Posterior cingulate gyrus (tissue), 11 donors: ENCODE data around the gene CACNG5.
A peak's percentile ranks its signal among the peaks of the same experiment; 100 is the strongest.

ENCODE experiments used
- DNase-seq, 10 donors: peaks; one replicate each; pipeline versions ENCODE4 v3.0.0 to v3.0.0-alpha.2; 2020 to 2021; ENCODE audit warnings: mixed read lengths in 3 of 10
- intact Hi-C: fragments of 100-400 bp; cut with DNase I; formaldehyde crosslinking; loops from one replicate; pipeline ENCODE4 v1.15.1; 2023

Gene CACNG5, protein sequence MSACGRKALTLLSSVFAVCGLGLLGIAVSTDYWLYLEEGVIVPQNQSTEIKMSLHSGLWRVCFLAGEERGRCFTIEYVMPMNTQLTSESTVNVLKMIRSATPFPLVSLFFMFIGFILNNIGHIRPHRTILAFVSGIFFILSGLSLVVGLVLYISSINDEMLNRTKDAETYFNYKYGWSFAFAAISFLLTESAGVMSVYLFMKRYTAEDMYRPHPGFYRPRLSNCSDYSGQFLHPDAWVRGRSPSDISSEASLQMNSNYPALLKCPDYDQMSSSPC

DNA sequence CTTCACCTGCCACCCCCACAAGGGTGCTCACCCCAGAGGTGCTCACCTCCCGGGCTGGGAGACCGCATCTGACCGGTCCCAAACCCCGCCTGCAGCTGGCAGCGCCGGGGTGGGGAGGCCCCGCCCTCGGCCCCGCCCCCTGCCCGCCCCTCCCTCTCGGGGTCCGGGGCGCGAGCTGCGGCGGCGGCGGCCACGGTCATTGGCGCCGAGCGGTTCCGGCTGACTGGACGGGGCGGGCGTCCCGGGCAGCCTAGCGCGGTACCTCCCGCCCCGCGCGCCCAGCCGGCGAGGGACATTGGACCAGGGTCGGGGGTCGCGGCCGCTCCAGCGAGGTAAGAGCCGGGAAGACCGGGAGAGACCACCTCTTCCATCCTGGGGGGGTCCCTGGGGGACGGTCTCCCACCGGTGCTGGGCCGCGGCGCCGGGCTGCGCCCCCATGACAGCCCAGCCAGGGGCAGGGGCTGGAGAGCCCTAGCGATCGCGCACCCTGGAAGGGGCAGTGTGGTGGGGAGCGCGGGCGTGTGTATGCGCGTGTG, at the start of gene CACNG5:
Gene CACNG5, plus strand, starts transcription at position 199 of the 536 bp plus-strand sequence. CDS start 42,216 bp downstream, outside the sequence.
- intact Hi-C loops: no loop called here
- no peak for DNase-seq

DNA sequence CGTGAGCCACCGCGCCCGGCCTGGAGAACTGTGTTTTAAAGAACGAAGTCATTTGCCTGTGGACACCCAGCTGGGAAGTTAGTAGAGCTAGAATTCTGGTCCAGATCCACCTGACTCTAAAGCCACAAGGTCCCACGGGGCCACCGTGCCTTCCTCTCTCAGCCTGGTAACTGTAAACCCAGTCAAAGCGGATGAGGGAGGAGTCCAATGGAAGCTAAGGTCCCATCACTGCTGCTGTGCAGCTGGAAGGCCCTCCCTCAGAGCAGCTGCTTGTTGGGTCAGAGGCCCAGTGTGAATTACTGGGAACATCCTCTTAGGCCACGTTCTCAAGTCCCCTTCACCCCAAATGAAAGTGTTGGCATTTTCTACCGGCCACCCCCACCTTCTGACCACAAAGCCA, 48.8 kb upstream of the CACNG5 start:
- no peak for DNase-seq
- intact Hi-C loops: no loop called here

DNA sequence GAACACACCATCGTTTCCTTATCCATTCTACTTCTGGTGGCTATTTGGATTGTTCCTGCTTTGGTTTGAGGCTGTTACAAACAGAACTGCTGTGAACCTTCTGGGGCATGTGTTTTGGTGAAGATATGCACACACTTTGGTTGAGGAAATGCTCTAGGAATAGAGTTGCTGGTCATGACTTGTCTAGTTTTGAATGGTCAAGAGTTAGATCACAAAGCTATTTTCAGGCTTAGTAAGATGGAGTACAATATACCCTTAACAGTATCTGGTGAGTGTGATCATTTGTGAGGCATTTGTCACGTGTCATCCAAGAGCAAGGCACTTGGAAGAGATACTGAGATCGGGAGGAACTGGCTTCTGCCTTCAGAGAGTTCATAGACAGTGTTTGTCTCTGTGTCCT, 47.0 kb upstream of the CACNG5 start:
- intact Hi-C loops: no loop called here
- no peak for DNase-seq

DNA sequence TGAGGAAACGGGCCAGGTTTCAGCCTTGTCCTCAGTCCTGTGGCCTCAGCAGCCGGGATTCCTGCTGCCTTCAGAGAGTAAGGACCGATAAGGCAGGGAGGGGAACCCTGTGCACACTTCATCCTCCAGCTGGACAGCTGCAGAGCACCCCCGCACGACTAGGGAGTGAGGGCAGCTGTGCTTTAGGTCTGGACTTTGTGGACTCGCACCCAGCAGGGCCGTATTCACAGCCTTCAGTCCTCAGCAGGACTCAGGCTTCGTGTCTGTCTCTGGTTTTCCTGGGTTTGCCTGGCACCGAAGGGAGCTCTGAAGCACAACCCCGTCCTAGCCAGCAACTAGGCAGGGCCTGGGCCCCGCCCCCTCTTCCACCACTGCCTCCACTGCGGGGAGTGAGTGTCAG, 45.8 kb upstream of the CACNG5 start:
- peak in 1 of 10 donors; percentile 87 for DNase-seq
- intact Hi-C loops: no loop called here

DNA sequence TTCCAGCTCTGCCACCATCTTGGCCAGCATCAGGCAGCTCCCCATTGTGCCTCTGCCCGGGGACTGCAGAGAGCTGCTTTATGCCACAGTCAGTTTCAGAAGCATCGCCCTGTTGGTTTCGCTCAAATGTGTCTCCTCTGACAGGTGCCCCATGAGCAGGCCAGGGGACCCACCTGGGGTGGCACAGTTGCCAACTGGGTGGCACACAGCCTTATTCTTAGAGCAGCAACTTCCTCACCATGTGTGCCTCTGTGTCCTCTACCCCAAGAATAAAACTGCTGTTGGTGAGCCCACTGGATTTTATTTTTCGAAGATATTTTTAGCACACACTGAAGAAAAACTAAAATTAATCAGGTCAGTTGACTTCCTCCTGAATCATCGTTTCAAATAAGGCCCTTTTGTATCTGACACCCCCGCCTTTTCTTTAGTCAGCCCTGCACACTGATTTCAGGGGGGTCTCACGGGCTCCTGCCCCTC, 44.9 kb upstream of the CACNG5 start:
- intact Hi-C loops: no loop called here
- peak in 1 of 10 donors; percentile 81 for DNase-seq

DNA sequence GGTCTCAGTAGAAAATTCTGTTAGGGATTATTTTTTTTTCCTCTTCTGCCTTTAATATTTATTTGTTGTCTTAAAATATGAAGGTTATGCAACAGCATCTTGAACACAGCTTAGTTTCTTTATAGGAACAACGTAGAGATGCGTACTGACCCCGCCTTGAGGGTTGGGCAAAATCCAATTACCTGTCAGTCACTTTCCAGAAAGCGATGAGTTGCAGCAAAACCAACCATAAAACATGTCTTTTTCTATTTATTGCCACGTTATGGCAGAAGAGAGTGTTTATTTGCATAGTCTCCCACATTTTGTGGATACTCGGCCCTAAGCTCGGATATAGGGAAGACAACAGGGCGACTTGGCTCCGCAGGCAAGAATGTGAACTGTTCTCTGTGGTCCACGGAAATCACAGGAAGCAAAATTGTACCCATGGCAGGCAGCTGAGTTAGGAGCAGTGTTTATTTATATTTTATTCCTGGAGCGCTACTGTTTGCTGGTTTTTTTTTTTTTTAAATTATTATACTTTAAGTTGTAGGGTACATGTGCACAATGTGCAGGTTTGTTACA, 44.3 kb upstream of the CACNG5 start:
- intact Hi-C loops: no loop called here
- DNase-seq: no peak

DNA sequence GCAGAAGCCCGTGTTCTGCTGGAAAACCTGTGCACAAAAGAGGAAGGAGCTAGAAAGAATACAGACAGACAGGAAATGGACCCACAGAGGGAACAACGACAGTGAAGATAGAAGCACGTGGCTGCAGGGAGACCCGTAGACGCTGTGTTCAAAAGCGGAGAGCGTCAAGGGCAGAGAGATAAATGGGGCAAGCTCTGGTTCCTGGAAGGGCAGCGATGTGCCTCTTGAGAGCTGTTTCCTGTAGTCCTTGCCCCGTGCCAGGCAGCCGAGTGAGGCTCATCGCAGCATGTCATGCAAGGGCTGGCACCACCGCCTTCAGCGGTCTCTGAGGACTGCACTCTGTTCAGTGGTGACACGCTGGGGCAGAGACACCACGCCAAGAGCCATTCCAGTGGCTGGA, 43.6 kb upstream of the CACNG5 start:
- peak in 7 of 10 donors; percentile 36 to 90 (median 52) for DNase-seq

DNA sequence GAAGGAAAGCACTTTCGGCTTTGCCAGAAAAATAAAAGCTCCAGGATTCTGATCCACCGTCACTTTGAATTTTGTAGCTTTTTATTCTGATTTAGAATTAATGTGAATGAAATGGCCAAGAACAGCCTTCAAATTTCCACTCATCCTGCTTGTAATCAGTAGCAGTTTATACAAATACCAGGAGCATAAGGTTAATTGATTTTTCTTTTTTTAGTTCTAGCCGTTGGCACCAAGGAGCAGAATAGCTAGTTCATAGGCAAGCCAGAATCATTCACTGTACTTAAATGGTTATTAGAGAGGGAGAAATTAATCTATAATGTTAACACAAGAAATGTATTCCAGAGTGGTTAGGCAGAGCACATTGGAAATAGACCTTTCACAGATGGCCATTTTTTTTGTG, 41.1 kb upstream of the CACNG5 start:
- DNase-seq: no peak
- intact Hi-C loops: no loop called here

More for the DNA sequence above, 43.6 kb upstream of the CACNG5 start:
- intact Hi-C loops: no loop called here

DNA sequence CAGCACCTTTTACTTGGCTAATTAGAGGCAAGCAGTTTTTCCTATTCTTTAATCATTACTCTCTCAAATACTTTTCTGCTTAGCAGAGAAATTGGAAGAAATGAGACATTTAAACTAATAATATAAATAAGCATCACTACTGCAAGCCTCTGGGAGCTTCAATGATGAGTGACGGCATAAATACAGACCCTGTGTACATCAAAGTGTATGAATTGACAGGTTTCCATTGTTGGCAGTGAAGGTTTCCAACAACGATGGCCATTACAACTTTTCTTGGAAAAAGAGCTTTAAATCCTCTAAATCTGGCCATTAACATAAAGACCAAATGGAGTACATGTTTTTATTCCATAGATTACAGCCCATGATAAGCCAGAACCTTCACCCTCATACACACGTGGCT, 39.4 kb upstream of the CACNG5 start:
- DNase-seq: no peak
- intact Hi-C loops: no loop called here

DNA sequence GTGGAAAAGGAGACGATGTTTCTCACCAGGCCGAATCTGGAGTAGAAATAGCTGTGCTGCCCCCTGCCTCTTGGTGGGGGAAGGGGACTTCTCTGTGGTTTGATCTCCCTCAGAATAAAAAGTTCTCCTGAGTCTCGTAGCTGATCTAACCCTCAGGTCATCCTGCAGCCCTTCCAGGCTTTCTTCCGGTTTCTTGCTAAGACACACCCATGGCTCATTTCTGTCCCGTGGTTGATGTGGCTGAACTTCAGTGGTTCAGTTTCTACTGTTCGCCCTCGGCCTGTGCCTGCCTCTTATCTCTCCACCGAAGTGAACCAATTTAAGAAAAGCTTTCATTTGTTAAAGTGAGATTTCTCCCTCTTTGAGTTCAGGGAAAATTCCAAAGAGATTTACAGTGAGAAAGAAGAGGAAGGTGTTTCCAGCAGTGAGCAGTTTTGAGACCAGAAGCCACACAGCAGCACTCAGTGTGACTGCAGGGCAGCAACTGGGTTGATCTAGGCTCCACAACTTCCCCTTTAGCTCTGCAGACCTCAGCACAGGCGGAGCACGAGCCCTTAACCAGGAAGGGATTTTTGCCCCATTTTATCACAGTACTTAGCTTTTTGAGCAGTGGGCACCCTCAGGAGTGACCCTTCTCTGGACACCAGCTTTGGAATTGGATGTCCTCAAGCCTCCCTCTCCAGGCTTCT, 34.9 kb upstream of the CACNG5 start:
- intact Hi-C loops: no loop called here
- peak in 1 of 10 donors; percentile 49 for DNase-seq

DNA sequence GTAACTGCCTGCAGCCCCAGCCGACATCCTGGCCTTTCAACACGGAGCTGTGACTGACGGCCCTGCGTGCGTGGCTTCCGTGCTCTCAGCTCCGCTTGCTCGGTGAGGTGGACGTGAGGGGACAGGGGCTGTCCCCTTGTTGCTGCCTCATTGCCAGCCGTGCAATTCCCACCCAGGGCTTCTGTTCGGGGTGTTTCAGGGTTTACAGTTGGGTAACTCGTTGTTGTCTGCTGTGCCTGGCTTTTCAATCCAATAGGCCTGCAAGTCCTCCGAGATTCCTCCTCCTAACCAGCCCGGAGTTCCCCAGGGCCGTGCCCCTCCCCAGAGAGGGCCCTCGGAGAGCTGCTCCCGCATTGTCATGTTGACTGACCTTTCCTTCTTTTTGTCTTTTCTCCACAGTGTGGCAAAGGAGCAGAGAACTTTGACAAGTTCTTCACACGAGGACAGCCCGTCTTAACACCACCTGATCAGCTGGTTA, 31.4 kb upstream of the CACNG5 start:
- intact Hi-C loops: no loop called here
- peak in 1 of 10 donors; percentile 65 for DNase-seq

DNA sequence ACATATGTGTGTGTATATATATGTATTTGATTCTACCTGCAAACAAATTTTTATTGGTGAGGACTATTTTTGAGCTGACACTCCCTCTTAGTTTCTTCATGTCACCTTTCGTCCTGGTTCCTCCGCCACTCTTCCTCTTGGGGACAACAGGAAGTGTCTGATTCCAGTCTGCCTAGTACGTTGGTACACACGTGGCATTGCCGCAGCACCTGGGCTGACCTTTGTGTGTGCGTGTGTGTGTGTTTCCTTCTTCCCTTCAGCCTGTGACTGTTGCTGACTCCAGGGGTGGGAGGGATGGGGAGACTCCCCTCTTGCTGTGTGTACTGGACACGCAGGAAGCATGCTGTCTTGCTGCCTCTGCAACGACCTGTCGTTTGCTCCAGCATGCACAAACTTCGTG, 29.4 kb upstream of the CACNG5 start:
- intact Hi-C loops: no loop called here
- DNase-seq: peak in 1 of 10 donors; percentile 44

DNA sequence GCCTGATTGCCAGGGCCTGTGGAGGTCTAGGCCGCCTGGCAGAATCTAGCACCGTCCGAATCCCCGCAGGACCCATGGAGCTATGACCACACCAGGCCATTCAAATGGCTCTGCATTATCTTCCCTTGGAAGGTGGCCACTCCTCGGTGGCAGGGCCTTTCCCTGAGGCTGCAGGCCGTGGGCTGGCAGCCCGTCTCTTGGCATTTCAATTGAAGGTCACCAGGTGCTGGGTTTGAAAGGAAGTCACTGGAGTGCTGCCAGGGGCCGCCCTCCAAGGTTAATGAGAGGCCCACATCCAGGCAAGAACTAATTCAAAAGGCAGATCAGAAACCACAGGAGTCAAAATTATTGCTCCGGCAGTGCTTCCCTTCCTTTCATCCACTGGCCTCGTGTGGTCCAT, 27.7 kb upstream of the CACNG5 start:
- intact Hi-C loops: no loop called here

DNA sequence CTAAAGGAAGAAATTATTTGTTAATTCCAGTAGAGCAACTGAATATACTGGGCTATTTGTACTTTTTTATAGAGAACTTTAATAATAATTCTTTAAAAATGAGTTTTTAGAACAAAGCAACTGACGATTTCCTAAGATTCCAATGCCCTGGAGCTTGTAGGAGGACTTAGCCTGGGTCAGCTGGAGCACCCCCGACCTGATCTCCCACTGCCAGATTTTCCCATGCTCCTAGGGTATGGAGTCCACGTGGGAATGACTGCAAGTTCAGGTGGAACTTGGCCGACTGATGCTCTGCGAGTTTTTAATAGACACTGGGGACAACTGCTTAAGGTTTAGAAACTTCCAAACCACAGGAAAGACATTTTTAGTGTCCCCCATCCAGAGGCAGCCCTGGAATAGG, 25.5 kb upstream of the CACNG5 start:
- intact Hi-C loops: no loop called here

More for the DNA sequence above, 27.7 kb upstream of the CACNG5 start:
- peak in 1 of 10 donors; percentile 78 for DNase-seq

DNA sequence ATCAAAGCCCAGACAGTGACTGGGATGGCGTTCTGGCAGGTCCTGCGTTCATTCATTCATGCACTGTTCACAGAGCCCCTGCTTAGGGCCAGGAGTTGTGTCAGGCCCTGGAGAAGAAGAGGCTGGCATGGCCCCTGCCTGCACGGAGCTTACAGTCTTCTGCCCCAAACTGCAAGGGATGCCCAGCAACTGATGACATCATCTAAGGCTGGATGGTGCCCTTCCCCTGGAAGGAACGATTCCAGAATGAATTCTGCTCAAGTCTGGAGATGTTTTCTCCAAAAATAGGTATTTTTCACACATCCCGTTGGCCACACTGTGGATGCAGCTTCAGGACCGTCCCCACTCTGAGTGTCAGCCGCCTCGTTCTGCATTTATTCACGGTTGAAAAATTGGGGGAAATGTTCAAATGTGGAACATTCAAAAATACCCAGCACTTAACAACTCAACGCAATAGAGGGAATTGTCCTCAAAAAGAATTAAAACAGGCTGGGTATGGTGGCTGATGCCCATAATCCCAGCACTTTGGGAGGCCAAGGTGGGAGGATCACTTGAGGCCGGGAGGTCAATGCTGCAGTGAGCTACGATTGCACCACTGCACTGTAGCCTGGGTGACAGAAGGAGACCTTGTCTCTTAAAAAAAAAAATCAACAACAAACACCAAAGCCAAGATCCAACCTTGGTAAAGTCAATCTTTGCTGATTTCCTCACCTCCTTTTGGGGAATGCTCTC, 23.8 kb upstream of the CACNG5 start:
- intact Hi-C loops: no loop called here
- DNase-seq: peak in 1 of 10 donors; percentile 68

More for the DNA sequence above, 25.5 kb upstream of the CACNG5 start:
- no peak for DNase-seq

DNA sequence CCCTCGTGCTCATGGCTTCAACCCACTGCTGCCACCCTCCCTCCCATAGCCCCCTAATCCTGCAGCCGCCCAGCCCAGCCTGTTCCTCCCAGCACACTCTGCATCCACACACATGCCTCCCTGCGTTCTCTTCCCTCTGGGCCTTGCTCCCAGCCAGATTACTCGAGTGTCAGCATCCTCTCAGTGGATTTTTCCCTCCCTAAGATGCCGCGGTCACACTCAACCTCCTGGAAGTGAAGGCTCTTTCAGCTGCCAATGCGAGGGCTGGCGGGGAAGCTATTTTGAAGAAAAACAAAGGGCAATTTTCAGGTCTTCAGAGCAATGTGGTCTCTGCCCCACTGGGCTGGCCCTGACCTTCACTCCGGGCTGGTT, 23.2 kb upstream of the CACNG5 start:
- peak in 3 of 10 donors; percentile 22 to 85 (median 65) for DNase-seq
- intact Hi-C loops: no loop called here

DNA sequence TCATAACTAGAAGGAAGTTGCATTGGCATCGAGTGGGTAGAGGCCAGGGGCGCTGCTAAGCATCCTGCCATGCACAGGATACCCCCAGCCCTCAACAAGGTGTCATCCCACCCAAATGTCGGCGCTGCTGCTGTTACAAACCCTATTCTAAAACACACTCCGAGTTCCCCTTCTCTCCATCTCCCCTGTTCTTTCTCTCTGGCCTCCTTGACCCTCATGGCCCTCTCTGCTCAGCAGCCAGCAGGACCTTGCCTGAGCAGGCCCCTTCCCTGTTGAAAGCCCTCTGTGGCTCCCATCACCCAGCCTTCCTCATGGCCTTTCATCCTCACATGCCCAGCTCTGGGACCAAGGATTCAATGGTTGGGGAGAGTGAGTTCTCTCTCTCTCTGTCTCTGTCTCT, 22.3 kb upstream of the CACNG5 start:
- no peak for DNase-seq
- intact Hi-C loops: no loop called here

DNA sequence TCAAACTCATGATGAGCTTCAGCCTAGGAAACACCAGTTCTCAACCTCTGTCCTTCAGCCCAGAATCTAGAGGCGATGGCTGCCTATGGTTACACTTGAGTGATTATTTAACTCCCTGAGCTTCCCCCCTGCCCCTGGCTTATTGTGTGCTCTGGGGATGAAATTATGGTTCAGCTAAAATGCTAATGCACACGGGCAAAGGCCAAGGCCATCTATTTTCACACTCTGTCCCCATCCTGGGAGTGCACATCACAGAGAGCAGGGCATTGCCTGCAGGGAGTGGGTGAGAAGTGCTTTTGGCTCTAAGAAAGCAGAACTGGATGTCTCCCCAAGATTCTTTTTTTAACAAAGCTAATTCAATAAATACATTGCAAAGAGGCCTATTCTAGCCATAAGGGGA, 21.6 kb upstream of the CACNG5 start:
- intact Hi-C loops: no loop called here
- no peak for DNase-seq

DNA sequence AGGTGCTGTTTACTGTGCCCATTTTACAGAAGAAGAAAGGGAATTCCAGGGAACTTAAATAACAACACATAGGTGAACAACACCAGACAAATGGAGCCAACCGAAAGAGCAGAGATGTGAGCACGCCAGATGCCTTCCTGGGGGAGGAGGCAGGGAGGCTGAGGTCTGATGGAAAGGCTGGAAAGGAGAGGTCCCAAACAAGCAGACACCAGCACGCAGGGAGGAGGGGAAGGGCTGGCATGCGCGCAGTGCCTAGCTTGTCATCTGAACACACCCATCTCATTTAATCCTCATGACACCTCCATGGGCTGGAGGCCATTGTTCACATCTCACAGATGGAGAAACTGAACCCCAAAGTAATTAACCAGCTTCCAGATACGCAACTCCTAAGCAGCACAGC, 20.9 kb upstream of the CACNG5 start:
- peak in 1 of 10 donors; percentile 74 for DNase-seq
- intact Hi-C loops: no loop called here

DNA sequence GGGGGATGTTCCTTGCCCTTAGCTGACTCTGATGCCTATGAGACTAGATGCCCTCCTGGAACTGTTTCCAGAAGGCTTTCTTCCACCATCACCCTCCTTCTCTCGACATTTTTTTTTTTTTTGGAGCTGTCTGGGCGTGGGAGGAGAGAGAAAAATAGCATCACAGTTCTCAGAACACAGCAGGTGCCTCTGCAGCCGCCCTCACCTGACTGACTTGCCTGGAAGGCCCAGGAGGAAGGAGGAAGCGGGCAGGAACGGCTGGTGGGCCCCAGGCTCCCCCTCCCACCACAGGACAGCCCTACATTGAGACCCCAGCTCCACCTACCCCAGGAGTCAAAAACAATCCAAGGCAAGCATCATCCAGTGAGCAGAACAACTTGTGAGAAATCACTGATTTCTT, 20.3 kb upstream of the CACNG5 start:
- intact Hi-C loops: no loop called here

DNA sequence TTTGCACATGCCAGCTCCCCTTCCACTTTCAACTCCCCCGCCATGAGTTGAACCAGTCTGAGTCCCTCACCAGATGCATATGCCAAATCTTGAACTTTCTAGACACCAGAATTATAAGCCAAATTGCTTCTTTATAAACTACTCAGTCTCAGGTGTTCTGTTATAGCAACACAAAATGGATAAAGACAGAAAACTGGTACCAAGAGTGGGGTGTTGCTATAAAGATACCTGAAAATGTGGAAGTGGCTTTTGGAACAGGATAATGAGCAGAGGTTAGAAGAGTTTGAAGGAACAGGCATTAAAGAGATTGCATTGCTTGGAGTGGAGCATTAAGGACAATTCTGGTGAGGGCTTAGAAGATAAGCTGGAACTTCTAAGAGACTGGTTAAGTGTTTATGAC, 17.2 kb upstream of the CACNG5 start:
- intact Hi-C loops: no loop called here
- no peak for DNase-seq

More for the DNA sequence above, 20.3 kb upstream of the CACNG5 start:
- DNase-seq: peak in 4 of 10 donors; percentile 39 to 84 (median 81)
